MM.1S (cell line): ENCODE data around the gene UBE2E1.

Experiments
- EZH2 ChIP-seq: fragments of 300-600 bp; sonication (generic); optimal IDR thresholded peaks from 2 replicates; pipeline ENCODE3; 2017; ENCODE audit warnings: low read depth, mild to moderate bottlenecking, antibody characterized with exemption, low read length, mixed read lengths
- TF ChIP-seq, protein P1 (sequence below): fragments of 300-600 bp; sonication (generic); IDR thresholded peaks from 2 replicates; pipeline ENCODE4 v1.5.1; 2016; ENCODE audit warnings: antibody characterized with exemption, low read length, mixed read lengths

DNA sequence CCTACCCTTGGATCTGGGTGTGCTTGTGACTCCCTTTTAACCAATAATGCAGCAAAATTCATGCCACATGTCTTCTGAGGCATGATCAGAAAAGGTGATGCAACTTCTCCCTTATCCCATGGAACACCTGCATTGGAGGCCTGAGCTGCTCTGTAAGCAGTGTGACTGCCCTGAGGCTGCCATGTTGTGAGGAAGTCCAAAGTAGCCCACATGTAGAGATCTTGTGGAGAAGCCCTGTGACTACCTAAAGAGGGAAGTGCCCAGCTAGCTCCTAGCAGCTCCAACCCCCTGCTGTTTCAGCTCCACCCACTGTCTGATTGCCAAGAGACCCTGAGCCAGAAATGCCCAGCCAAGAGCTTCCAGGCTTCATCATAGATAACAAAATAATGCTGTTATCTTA lies 132.9 kb downstream of the UBE2E1 start:
- TF ChIP-seq, protein P1, sequence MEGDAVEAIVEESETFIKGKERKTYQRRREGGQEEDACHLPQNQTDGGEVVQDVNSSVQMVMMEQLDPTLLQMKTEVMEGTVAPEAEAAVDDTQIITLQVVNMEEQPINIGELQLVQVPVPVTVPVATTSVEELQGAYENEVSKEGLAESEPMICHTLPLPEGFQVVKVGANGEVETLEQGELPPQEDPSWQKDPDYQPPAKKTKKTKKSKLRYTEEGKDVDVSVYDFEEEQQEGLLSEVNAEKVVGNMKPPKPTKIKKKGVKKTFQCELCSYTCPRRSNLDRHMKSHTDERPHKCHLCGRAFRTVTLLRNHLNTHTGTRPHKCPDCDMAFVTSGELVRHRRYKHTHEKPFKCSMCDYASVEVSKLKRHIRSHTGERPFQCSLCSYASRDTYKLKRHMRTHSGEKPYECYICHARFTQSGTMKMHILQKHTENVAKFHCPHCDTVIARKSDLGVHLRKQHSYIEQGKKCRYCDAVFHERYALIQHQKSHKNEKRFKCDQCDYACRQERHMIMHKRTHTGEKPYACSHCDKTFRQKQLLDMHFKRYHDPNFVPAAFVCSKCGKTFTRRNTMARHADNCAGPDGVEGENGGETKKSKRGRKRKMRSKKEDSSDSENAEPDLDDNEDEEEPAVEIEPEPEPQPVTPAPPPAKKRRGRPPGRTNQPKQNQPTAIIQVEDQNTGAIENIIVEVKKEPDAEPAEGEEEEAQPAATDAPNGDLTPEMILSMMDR: no peak
- TF ChIP-seq EZH2: no peak
